Right cardiac atrium (tissue), 5 donors: ENCODE data around the gene MPP4. TPM values are rescaled to one million over a fixed set of nuclear protein-coding genes. Genes with fewer than 3 reads are reported as not detected.
"Not testable (repeated sequence)": the region's sequence is repeated elsewhere in the genome, so short reads cannot be mapped to it uniquely, and the experiment has no call there.

Experiments
- ATAC-seq, 2 donors: fragments of 200-7000 bp; cut with Tn5 transposase; one replicate each; pipeline versions ENCODE4 v1.8.0 to v1.9.1; 2020; ENCODE audit warnings: moderate library complexity in 2 of 2, mild to moderate bottlenecking in 1 of 2
- DNase-seq, 3 donors: peaks; one replicate each; pipeline ENCODE4 v3.0.0-alpha.2; 2020
- H3K27ac ChIP-seq: one replicate; pipeline ENCODE4 v1.5.1; 2013; ENCODE audit warnings: mild to moderate bottlenecking, low read length, control low read depth, moderate library complexity
- H3K27me3 ChIP-seq: one replicate; pipeline ENCODE4 v1.6.1; 2013; ENCODE audit not compliant: control insufficient read depth, insufficient read depth
- H3K4me1 ChIP-seq: one replicate; pipeline ENCODE4 v1.6.1; 2013; ENCODE audit warnings: low read length; ENCODE audit not compliant: control insufficient read depth, insufficient read depth
- H3K4me3 ChIP-seq: one replicate; pipeline ENCODE4 v1.5.1; 2013; ENCODE audit warnings: low read length, control low read depth
- H3K9me3 ChIP-seq: one replicate; pipeline ENCODE4 v1.6.1; 2013; ENCODE audit warnings: low read length; ENCODE audit not compliant: control insufficient read depth
- WGBS: extraction: QIAGEN DNeasy Blood & Tissue Kit; methylation state at CpG from one replicate; pipeline ENCODE4 v1.1.7; 2013; 5-methylcytosine and 5-hydroxymethylcytosine counted together
- intact Hi-C, 4 donors: fragments of 100-400 bp; cut with DNase I; formaldehyde crosslinking; loops; one replicate each; pipeline versions ENCODE4 v1.11.0 to v1.14.0; 2022 to 2023
- polyA plus RNA-seq: library from polyadenylated mRNA; stranded (reverse); fragments of 200-250 nt; gene quantifications from one replicate; pipeline ENCODE4 v1.2.3, GENCODE V29; 2013
- total RNA-seq, 4 donors: library from RNA; stranded (reverse); fragmentation: NEBNext Ultra II Directional; extraction: Animal tissue kit (Norgen Biotek cat#: 25700); gene quantifications; one replicate each; pipeline ENCODE4 v1.2.1, GENCODE V29; 2021
- donor health status: healthy with polysubstance abuse.
- donor health status: DM: no; HTN: yes; CAD: no.
- donor health status: DM: no; HTN: no; CAD: no.
- donor health status: DM: no; HTN: yes; CAD: no; lungs with severe emphysema.
- donor health status: DM: yes; HTN: yes; CAD: no.

The MPP4 gene
- total and polyA plus RNA-seq, 5 donors: 0.14 to 0.35 TPM; not detected in 3

DNA sequence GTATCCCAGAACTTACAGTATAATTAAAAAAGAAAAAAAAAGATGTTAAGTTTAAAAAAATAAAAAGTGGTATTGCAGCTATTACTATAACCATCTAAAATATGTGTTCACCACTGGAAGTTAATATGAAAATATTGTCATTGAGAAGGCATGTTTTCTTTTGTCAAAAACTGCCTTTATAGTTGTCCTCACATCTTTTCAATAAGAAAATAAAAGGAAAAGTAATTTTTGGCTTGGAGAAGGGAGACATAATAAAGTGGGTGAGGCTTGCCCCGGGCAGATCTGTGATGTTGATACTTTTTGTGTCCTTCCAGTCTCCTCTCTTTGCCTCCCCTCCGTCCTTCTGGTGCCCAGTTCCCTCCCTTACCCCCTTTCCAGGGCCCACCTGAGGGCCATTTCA lies 24.9 kb downstream of the MPP4 start:
- H3K27me3 ChIP-seq: no peaks in the 10 kb centered on the region
- 92% methylated on average over 2 of the region's 2 CpGs for WGBS
- H3K27ac ChIP-seq: no peak overlapping the region
- no peaks in the 10 kb centered on the region for H3K9me3 ChIP-seq
- H3K4me3 ChIP-seq: no peak overlapping the region
- no peak for DNase-seq
- H3K4me1 ChIP-seq: no peaks in the 10 kb centered on the region
- no peak for ATAC-seq
- intact Hi-C loops: no loop called here

DNA sequence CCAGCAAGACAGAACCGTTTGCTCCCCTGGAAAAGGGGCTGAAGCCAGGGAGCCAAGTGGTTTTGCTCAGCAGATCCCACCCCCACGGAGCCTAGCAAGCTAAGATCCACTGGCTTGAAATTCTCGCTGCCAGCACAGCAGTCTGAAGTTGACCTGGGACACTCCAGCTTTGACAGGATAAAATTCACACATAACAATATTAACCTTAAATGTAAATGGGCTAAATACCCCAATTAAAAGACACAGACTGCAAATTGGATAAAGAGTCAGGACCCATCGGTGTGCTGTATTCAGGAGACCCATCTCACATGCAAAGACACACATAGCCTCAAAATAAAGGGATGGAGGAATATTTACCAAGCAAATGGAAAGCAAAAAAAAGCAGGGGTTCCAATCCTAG lies 27.2 kb downstream of the MPP4 start:
- DNase-seq, H3K27ac ChIP-seq, H3K27me3 ChIP-seq, H3K4me1 ChIP-seq, intact Hi-C loops, H3K9me3 ChIP-seq, H3K4me3 ChIP-seq, ATAC-seq: not testable (repeated sequence)
- 58% methylated on average over 4 of the region's 4 CpGs for WGBS

DNA sequence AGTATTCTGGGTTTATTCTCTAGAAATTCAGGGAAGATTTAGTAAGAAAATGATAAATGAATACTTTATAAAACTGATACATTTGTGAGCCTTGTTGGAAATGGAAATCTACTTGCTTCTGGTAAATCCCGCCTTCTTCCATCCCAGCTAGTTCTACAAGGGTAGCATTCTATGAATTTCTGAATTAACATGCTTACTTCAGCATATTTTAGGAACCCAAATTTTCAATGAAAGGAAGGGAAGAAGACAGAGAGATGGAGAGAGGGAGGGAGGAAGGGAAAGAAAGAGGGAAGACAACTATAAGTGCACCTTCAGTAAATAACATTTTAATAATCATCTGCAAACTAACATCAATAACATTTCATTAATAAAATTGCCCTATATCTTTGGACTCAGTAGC lies 28.6 kb downstream of the MPP4 start:
- intact Hi-C loops: no loop called here
- DNase-seq: no peak
- H3K4me1 ChIP-seq: no peaks in the 10 kb centered on the region
- WGBS: 89% methylated on average over 1 of the region's 1 CpG
- H3K27me3 ChIP-seq: no peaks in the 10 kb centered on the region
- no peak for ATAC-seq
- no peak overlapping the region for H3K4me3 ChIP-seq
- no peaks in the 10 kb centered on the region for H3K9me3 ChIP-seq
- H3K27ac ChIP-seq: no peak overlapping the region

DNA sequence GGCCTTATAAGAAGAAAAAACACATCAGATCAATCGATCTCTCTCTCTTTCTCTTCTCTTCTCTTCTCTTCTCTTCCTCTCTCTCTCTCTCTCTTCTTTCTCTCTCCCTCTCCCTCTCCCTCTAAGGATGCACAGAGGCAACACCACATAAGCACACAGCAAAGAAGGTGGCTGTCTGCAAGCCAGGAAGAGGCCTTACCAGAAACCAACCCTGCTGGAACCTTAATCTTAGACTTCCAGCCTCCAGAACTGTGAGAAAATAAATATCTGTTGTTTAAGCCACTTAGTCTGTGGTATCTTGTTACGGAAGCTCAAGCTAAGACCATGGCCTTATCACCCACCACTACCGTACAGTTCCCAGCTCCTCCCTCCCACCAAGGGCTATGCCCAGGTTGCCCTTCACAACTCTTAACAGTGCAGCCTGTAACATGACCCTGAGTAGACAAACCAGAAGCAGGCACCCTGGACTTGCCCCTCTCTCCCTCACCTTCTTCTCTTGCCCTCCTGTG lies 30.0 kb downstream of the MPP4 start:
- Histone ChIP-seq H3K27ac (no peak overlapping the region), H3K27me3 (no peaks in the 10 kb centered on the region), H3K4me3 (no peak overlapping the region), H3K9me3 (no peaks in the 10 kb centered on the region), H3K4me1 (no peaks in the 10 kb centered on the region)
- WGBS: 47% methylated on average over 3 of the region's 3 CpGs
- DNase-seq (no peak), ATAC-seq (no peak)
- intact Hi-C loops: no loop called here

DNA sequence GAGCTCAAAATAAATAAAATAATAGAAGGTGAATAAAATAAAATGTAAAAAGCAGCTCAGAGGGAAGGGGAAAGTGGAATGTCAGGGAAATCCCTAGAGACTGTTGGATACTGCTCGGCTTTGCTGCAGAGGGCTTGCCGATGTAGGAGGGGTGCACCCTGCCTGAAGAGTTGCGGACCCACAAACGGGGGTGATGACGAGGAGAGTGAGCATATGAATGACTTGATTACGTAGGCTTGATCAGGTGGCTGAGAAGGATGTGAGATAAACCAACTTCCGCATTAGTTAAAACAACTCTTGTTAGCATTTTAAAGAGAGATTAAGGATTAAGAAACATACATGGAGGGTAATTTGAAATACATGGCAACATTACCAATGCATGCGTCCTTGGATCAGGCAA lies 34.1 kb downstream of the MPP4 start:
- H3K27ac ChIP-seq: no peak overlapping the region
- H3K4me3 ChIP-seq: no peak overlapping the region
- H3K27me3 ChIP-seq: no peaks in the 10 kb centered on the region
- no peaks in the 10 kb centered on the region for H3K9me3 ChIP-seq
- H3K4me1 ChIP-seq: no peaks in the 10 kb centered on the region
- 62% methylated on average over 8 of the region's 8 CpGs for WGBS
- DNase-seq (no peak), ATAC-seq (no peak)
- intact Hi-C loops: no loop called here

DNA sequence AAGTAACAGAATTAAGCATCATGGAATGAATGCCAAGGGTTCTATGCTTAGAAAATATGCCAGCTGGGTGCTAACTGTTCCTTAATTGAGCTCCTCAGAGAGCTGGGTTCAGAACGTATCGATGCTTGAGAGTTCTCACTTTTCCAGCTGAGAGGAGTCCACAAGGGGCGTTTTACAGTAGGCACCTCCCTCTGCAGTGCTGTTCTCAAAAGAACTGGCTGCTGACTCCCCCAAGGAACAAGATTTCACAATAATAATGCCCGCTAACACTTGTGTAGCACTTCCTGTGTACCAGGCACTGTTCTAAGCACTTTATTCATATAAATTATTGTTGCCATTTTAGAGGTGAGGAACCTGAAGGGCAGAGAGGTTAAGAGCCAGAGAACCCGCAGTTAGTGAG lies 37.1 kb downstream of the MPP4 start:
- ATAC-seq (no peak), DNase-seq (no peak)
- Histone ChIP-seq H3K4me3 (no peak overlapping the region), H3K4me1 (no peaks in the 10 kb centered on the region), H3K27me3 (no peaks in the 10 kb centered on the region), H3K27ac (no peak overlapping the region), H3K9me3 (no peaks in the 10 kb centered on the region)
- WGBS: 37% methylated on average over 5 of the region's 5 CpGs
- intact Hi-C loops: no loop called here

DNA sequence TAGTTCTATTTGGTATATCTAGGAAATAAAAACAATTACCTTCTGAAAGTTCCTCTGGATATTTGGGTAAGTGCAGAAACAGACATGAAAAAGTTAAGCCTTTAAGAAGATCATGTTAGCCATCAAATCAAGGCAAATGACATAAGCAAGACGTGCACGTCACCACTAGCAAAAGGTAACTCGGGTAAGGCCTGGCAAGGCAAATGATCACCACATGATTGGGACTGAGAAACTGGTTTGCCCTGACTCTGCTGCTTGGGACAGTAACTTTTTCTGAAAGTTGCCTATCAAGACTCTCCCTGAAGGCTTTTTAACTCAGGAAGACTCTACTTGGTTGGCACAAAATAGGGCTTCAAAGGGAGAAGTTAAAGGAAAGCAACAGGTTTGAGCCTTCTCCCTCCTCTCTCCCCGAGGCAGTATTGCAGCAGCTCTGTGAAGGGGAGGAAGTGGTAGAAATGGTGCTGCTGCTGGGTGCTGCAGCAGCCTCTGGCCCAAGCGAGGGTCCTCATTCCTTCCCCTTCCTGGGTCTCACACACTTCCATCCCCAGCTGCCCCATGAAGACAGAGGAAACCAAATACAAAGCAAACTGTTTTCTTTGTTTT lies 38.0 kb downstream of the MPP4 start:
- Histone ChIP-seq H3K27me3 (no peaks in the 10 kb centered on the region), H3K27ac (no peak overlapping the region), H3K4me1 (no peaks in the 10 kb centered on the region), H3K4me3 (no peak overlapping the region), H3K9me3 (no peaks in the 10 kb centered on the region)
- DNase-seq (no peak), ATAC-seq (no peak)
- intact Hi-C loops: no loop called here
- WGBS: 64% methylated on average over 5 of the region's 5 CpGs

DNA sequence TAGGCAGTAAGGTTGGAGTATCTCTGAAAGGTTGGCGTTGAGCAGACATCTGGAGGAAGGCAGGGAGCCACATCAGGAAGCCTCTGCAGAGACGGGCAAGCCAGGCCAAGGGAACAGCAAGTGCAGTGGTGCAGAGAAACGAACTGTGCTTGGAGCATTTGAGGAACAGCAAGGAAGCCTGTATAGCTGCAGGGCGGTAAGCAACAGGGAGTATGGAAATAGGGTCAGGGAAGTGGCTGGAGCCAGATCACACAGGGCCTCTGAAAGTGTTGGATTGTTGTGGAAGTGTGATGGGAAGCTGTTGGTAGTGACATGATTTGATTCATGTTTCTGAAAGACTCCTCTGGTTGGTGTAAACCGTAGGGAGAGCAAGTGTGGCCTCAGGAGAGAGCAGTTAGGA lies 41.7 kb downstream of the MPP4 start:
- Histone ChIP-seq H3K4me3 (no peak overlapping the region), H3K4me1 (no peaks in the 10 kb centered on the region), H3K27me3 (no peaks in the 10 kb centered on the region), H3K27ac (no peak overlapping the region), H3K9me3 (no peaks in the 10 kb centered on the region)
- 75% methylated on average over 5 of the region's 5 CpGs for WGBS
- no peak for DNase-seq
- ATAC-seq: no peak
- intact Hi-C loops: no loop called here

DNA sequence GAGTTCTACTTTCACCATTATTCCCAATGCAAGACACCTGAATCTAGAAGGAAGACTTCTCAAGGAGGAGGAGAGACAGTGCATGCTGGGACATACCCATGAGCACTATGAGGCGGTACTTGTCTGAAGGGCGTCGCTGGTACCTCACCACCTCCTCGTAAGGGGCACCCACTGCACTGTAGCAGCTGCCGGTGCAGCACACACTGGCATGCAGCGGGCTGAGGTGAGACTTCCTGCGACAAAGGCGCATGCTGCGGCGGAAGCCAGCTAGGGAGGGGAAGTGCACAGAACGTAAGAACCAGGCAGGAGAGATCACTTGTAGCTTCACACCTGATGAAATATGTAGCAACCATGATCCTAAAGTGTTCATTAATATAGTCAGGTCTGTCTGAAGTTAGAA lies 42.3 kb downstream of the MPP4 start:
- Histone ChIP-seq H3K9me3 (no peaks in the 10 kb centered on the region), H3K27me3 (no peaks in the 10 kb centered on the region), H3K4me1 (no peaks in the 10 kb centered on the region), H3K27ac (no peak overlapping the region), H3K4me3 (no peak overlapping the region)
- intact Hi-C loops: no loop called here
- DNase-seq (peak in 1 of 3 donors; percentile 40), ATAC-seq (no peak)
- 94% methylated on average over 11 of the region's 11 CpGs for WGBS

DNA sequence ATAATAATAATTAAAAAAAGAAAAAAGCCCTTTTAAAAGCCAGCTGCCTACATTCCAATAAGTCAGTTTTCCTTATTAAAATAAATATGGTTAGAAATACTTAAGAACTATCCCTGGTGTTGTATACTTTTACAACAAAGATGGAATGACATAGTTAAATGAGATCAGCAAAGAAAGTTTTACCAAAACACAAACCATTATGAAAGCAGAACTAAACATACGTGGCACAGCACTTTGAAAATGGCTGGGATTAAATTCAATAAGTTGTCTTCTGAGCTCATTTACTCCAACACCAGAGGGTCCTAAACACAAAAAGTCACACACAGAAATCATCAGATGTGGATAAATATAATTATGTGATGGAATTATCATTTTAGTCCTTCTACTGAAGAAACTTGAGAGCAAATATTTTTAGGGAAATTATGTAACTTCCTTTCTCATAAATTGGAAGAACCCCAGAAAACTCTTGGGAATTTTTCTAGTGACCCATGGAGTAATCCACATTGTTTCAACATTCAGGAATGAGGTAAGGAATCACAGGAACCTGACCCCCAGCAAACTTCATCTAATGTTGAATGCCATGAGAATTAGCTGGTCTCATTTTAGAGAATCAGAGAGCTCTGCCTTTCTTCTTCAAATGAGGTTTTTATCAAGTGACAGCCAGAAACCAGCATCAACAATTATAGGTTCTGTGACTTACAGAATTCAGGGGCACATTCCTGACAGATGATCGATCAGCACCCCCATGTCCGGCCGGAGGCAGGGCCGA lies 43.6 kb downstream of the MPP4 start:
- no peak for ATAC-seq
- 72% methylated on average over 5 of the region's 5 CpGs for WGBS

DNA sequence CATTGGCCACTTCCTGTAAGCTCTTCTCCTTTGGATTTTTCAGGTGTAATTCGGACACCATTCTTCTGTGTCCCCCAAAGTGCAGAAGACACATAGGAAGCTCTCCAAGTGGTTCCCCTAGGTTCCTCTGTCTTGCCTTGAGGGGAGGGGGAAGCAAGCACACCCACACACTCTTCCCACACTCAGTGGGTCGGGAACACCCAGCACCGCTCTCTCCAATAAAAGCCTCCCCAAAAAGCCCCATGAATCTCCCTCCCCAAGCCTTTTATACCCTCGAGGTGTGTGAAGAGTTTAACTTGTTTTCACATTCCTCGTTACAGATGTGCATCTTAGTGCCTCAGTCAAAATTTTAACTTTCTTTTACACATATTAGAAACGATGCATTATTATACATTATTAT lies 45.2 kb downstream of the MPP4 start:
- Histone ChIP-seq H3K27me3 (no peaks in the 10 kb centered on the region), H3K27ac (no peak overlapping the region), H3K4me3 (no peak overlapping the region), H3K4me1 (no peaks in the 10 kb centered on the region), H3K9me3 (no peaks in the 10 kb centered on the region)
- no peak for DNase-seq
- intact Hi-C loops: no loop called here
- WGBS: 86% methylated on average over 6 of the region's 6 CpGs
- no peak for ATAC-seq

More for the DNA sequence above, 43.6 kb downstream of the MPP4 start:
- Histone ChIP-seq H3K9me3 (no peaks in the 10 kb centered on the region), H3K27me3 (no peaks in the 10 kb centered on the region), H3K4me1 (no peaks in the 10 kb centered on the region), H3K27ac (no peak overlapping the region), H3K4me3 (no peak overlapping the region)
- no peak for DNase-seq
- intact Hi-C loops: no loop called here
